HG03135 (cell line): ENCODE measurements around the gene CARF.

Source experiments
- ATAC-seq: cut with Tn5 transposase; IDR thresholded peaks from one replicate; pipeline ENCODE4 v1.9.1; 2021; ENCODE audit warnings: mild to moderate bottlenecking, moderate library complexity; ENCODE audit not compliant: unreplicated experiment

CARF gene

GRCh38 chr2:203014456-203015199 lies 102.6 kb downstream of the CARF start, which contains the start of gene NBEAL1:
Gene NBEAL1, plus strand, starts transcription at chr2:203014875. Its CDS starts 1,510 bp downstream, at chr2:203016385.
- peak; percentile 97 for ATAC-seq

GRCh38 chr2:203016716-203017115 lies 104.6 kb downstream of the CARF start:
- no peak for ATAC-seq

- ATAC-seq: no peak
Measured at GRCh38 chr2:203018181-203018580, 106.1 kb downstream of the CARF start.

GRCh38 chr2:203019142-203019541 lies 107.1 kb downstream of the CARF start:
- ATAC-seq: no peak

GRCh38 chr2:203021991-203022390 lies 109.9 kb downstream of the CARF start:
- ATAC-seq: no peak

- ATAC-seq: no peak
Measured at GRCh38 chr2:203022751-203023150, 110.7 kb downstream of the CARF start.

GRCh38 chr2:203025592-203025991 lies 113.5 kb downstream of the CARF start:
- no peak for ATAC-seq

GRCh38 chr2:203030545-203030944 lies 118.5 kb downstream of the CARF start:
- ATAC-seq: no peak

GRCh38 chr2:203030991-203031390 lies 118.9 kb downstream of the CARF start:
- no peak for ATAC-seq

- ATAC-seq: no peak
Measured at GRCh38 chr2:203033395-203033794, 121.3 kb downstream of the CARF start.

- no peak for ATAC-seq
Measured at GRCh38 chr2:203035879-203036470, 123.9 kb downstream of the CARF start.
